ENCODE measurements around the gene FOSL1. TPM values are rescaled to one million over a fixed set of nuclear protein-coding genes. Genes with fewer than 3 reads are reported as not detected.

Gene FOSL1
- total and polyA plus RNA-seq, 2 donors: 7.5 TPM; not detected in 1

DNA sequence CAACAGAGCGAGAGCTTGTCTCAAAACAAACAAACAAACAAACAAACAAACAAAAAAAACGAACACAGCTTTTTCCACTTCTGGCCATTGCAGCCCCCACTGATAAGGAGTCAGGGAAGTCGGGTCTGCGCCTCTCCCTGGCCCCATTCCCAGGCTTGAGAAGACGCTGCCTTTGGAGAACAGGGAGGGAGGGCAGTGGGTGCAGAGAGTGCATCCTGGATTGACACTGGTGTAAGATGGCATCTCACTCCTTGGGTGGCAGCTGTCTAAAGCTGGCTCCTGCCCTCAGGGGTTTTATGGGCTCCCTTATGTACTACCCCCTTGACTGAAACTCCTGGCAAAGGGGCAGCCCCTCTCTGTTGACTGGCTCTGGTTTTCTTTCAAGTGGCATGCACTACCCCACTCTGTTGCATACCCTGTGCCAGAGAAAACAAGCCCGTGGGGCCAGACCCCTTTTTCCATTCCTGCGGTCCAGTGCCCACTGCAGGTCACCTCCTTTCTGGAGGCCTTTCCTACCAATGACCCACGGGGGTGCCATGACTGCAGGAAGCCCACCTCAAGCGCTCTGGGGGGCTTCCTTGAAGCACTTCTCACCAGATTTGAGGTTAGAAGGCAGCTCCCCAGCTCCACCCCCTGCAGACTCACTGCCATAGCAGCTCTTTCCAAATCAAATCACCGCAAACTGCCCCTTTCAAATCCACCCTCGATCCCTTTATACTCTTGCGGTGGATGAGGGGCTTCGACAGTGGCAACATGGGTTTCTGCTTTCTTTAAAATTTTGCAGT is 31.8 kb upstream of the FOSL1 start:
- Histone ChIP-seq H3K36me3 (ENCODE audit: insufficient read depth) (no peaks in the 10 kb centered on the region), H3K4me3 (ENCODE audit: low read depth, low read length) (no peak overlapping the region), H3K27ac (ENCODE audit: low read depth) (no peak overlapping the region), H3K4me1 (ENCODE audit: insufficient read depth) (no peaks in the 10 kb centered on the region)
- WGBS: 50% methylated on average over 13 of the region's 13 CpGs
- DNase-seq (ENCODE audit: extremely low spot score): no peak

DNA sequence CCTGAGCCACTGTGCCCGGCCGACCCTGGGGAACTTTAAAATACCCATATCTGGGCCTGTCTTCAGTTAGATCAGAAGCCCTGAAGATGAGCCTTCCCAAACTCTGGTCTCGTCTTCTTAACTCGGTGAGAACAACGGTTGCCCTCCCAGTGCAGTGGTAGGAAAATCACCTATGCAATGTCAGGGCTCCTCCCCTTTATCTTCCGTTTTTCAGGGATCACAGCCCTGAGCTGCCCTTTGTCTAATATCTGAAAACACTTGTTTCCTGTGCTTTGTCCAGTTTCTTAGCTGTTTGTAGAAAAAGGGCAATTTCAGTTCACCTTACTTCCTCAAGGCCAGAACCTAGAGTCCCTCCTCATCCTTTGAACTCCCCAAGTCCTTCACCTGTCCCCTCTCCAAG is 28.5 kb upstream of the FOSL1 start:
- Histone ChIP-seq H3K4me3 (ENCODE audit: low read depth, low read length) (no peak overlapping the region), H3K36me3 (ENCODE audit: insufficient read depth) (no peaks in the 10 kb centered on the region), H3K27ac (ENCODE audit: low read depth) (no peak overlapping the region), H3K4me1 (ENCODE audit: insufficient read depth) (no peaks in the 10 kb centered on the region)
- DNase-seq (ENCODE audit: extremely low spot score): no peak
- 58% methylated on average over 6 of the region's 6 CpGs for WGBS

DNA sequence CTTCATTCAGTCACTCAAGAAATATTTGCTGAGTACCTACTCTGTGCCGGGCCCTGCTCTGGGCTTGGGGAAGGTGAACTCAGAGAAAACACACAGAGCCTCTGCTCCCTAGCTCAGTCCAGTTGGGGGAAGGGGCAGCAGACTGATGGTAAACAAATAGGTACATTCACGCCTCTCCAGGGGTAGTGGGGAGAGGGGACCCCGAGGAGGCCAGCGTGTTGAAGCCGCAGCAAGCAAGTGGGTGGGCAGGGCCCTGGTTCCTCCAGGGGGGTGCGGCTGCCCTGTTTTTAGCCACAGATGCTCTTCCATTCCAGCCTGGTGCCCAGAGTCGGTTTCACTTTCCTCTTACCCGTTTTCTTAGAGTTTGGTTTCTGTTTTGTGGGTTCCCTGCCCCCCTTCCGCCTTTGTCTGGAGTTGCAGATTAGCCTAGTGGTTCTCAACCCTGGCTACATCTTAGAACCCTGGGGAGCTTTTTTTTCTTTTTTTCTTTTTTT is 27.8 kb upstream of the FOSL1 start:
- no peak overlapping the region for H3K4me3 ChIP-seq (ENCODE audit: low read depth, low read length)
- no peaks in the 10 kb centered on the region for H3K36me3 ChIP-seq (ENCODE audit: insufficient read depth)
- DNase-seq (ENCODE audit: extremely low spot score): no peak
- H3K27ac ChIP-seq (ENCODE audit: low read depth): no peak overlapping the region
- 51% methylated on average over 9 of the region's 9 CpGs for WGBS
- no peaks in the 10 kb centered on the region for H3K4me1 ChIP-seq (ENCODE audit: insufficient read depth)

DNA sequence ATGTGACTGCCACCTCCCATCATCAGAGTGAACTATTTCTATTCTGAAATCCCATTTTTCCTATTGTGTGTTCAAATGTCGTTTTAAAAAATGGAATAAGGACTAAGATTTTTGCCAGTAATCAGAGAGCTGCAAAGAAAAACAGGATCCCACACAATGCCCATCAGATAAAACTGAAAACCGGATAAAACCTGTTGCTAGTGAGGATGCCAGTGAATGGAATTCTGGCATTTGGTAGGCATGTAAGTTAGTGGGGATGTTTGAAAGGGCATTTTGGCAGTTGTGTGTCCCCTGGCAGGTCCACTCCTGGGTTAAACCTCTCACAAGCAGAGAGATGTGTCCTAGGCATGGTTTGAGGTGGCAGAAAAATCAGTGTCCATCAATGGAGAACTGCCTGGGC is 25.2 kb upstream of the FOSL1 start:
- DNase-seq (ENCODE audit: extremely low spot score): no peak
- WGBS: 55% methylated on average over 2 of the region's 2 CpGs
- Histone ChIP-seq H3K27ac (ENCODE audit: low read depth) (no peak overlapping the region), H3K4me3 (ENCODE audit: low read depth, low read length) (no peak overlapping the region), H3K4me1 (ENCODE audit: insufficient read depth) (peaks cover under 1% of the 10 kb centered on the region), H3K36me3 (ENCODE audit: insufficient read depth) (no peaks in the 10 kb centered on the region)

DNA sequence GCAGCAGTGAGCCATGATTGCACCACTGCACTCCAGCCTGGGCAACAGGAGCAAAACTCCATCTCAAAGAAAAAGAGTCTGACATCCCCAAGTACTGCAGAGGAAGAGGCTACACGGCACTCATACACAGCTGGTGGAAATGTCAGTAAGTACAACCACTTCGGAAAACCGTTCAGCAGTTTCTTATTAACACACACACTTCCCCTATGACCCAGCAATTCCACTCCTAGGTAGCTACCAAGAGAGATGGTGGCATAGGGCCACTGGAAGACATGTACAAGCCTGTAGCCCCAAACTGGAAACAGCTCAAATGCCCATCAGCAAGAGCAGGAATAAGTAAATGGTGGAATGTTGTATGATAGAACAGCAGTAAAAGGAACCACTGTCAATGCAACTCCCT is 22.4 kb upstream of the FOSL1 start:
- WGBS: 84% methylated on average over 3 of the region's 3 CpGs
- Histone ChIP-seq H3K4me1 (ENCODE audit: insufficient read depth) (peaks cover 2% of the 10 kb centered on the region), H3K4me3 (ENCODE audit: low read depth, low read length) (no peak overlapping the region), H3K27ac (ENCODE audit: low read depth) (no peak overlapping the region), H3K36me3 (ENCODE audit: insufficient read depth) (no peaks in the 10 kb centered on the region)
- no peak for DNase-seq (ENCODE audit: extremely low spot score)

DNA sequence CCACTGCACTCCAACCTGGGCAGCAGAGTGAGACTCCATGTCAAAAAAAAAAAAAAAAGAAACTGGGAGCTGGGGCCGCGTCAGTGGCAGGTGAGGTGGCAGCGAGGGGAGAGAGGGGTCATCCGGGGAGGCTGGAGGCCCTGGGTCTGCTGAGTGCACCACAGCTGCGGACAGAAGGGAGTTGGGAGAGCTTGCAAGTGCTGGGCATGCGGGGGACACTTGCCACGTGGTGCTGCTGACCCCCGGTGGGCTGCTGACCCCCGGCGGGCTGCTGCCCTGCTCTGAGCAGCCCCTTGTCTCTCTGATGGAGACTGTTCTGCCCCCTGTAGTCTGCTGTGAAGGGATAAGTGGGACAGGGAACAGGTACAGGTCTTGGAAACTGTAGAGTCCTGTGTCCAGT is 21.7 kb upstream of the FOSL1 start:
- Histone ChIP-seq H3K27ac (ENCODE audit: low read depth) (no peak overlapping the region), H3K36me3 (ENCODE audit: insufficient read depth) (no peaks in the 10 kb centered on the region), H3K4me1 (ENCODE audit: insufficient read depth) (peaks cover 2% of the 10 kb centered on the region), H3K4me3 (ENCODE audit: low read depth, low read length) (no peak overlapping the region)
- 93% methylated on average over 10 of the region's 10 CpGs for WGBS
- DNase-seq (ENCODE audit: extremely low spot score): no peak

DNA sequence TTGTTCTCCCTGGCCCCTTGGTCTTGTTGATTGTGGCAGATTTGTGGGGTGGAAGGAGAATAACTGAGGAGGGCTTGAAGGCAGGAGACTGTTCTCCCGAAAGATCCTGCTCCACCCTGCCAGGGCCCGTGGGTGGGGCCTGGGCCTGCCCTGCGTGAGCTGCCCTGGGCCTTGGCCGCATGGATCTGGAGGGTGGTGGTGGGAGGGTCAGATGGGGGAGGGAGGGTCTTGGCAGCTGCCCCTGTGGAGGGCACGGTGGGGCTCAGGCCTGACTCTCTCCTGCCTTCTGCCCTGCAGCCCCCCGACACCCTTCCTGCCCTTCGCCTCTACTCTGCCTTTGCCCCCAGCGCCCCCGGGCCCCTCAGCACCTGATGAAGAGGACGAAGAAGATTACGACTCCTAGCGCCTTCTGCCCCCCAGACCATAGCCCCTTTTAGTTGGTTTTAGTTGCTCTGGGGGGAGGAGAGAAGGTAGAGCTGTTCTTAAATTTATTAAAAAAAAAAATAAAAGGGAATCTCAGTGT is 20.9 kb upstream of the FOSL1 start:
- no peak overlapping the region for H3K27ac ChIP-seq (ENCODE audit: low read depth)

DNA sequence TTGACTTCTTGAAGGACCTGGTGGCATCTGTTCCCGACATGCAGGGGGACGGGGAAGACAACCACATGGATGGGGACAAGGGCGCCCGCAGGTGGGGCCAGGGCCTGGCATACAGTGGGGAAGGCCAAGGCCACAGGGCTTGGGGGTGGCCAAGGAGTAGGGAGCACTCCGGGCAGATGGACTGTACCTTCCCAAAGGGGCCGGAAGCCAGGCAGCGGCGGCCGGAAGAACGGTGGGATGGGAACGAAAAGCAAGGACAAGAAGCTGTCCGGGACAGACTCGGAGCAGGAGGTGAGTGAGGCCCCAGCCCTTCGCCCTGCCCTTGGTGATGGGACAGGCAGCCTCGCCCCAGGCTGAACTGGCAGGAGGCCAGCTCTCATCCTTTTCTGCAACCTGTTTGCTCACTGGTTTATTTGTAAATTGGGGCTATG is 20.2 kb upstream of the FOSL1 start:
- DNase-seq (ENCODE audit: extremely low spot score): no peak
- 62% methylated on average over 15 of the region's 15 CpGs for WGBS
- Histone ChIP-seq H3K27ac (ENCODE audit: low read depth) (no peak overlapping the region), H3K36me3 (ENCODE audit: insufficient read depth) (no peaks in the 10 kb centered on the region), H3K4me3 (ENCODE audit: low read depth, low read length) (peak overlapping the region; percentile 86), H3K4me1 (ENCODE audit: insufficient read depth) (peaks cover 2% of the 10 kb centered on the region)

More for the DNA sequence above, 20.9 kb upstream of the FOSL1 start:
- no peak overlapping the region for H3K4me3 ChIP-seq (ENCODE audit: low read depth, low read length)
- 82% methylated on average over 12 of the region's 12 CpGs for WGBS
- no peaks in the 10 kb centered on the region for H3K36me3 ChIP-seq (ENCODE audit: insufficient read depth)
- no peak for DNase-seq (ENCODE audit: extremely low spot score)
- peaks cover 2% of the 10 kb centered on the region for H3K4me1 ChIP-seq (ENCODE audit: insufficient read depth)

DNA sequence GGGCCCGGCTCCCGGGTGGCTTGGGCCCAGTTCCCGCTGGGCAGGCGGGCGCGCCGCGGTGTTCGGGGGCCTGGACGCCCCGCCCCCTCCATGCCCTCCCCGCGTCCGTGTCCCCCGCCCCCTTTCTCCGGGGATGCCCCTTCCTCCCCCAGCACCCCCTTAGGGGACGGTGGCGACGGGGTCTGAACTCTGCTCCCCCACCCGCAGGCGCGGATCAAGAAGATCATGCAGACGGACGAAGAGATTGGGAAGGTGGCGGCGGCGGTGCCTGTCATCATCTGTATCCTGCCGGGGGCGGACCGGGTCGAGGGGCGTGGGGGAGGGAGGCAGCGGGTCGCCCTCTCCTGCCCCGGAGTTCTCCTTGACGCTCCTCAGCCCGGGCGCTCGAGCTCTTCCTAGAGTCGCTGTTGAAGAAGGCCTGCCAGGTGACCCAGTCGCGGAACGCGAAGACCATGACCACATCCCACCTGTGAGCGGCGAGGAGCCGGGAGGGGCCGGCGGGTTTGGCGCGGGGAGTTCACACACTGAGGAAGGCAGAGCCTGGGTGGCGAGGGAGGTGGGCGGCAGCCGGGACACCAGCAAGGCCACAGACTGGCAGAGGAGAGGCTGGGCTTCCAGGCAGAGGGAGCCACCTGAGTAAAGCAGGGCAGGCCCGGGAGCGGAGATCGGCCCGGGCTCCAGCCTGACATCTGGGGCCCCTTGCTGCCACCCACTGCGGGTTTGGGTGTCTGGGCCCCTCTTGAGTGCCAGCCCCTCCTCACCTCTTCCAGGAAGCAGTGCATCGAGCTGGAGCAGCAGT is 19.6 kb upstream of the FOSL1 start:
- peak overlapping the region; percentile 69 for H3K27ac ChIP-seq (ENCODE audit: low read depth)
- no peaks in the 10 kb centered on the region for H3K36me3 ChIP-seq (ENCODE audit: insufficient read depth)
- 1% methylated on average over 60 of the region's 60 CpGs for WGBS
- peak overlapping the region; percentile 86 for H3K4me3 ChIP-seq (ENCODE audit: low read depth, low read length)
- no peak for DNase-seq (ENCODE audit: extremely low spot score)
- peaks cover 2% of the 10 kb centered on the region for H3K4me1 ChIP-seq (ENCODE audit: insufficient read depth)

DNA sequence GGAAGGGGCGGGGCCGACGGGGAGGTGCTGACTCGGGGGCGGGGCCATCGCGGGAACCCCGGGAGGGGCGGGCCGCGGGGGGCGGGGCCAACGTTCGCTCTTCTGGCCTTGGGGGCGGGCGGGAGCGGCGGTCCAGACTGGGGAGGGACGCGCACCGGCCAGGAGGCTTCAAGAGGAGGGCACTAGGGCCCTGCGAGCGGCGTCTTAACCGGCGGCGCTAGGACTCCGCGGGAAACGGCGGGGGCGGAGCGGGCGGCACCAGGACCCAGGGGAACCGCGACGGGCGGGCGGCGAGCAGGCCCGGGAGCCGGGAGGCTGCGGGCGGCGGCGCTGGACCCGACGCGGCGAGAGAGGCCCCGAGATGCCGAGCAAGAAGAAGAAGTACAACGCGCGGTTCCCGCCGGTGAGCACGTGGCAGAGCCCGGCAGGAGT is 19.0 kb upstream of the FOSL1 start, which contains the start of gene DRAP1:
TSS of gene DRAP1 (plus strand) at position 286 of the 432 bp plus-strand sequence. CDS start at position 362, 76 bp downstream.
- peak within 1 kb of the TSS; percentile 94 for H3K27ac ChIP-seq (ENCODE audit: low read depth)
- peaks cover 2% of the 10 kb centered on the region for H3K4me1 ChIP-seq (ENCODE audit: insufficient read depth)
- H3K4me3 ChIP-seq (ENCODE audit: low read depth, low read length): peak within 1 kb of the TSS; percentile 86
- H3K36me3 ChIP-seq (ENCODE audit: insufficient read depth): no peaks in the 10 kb centered on the region
- peak; percentile 92 for DNase-seq (ENCODE audit: extremely low spot score)
- WGBS: 1% methylated on average over 59 of the region's 59 CpGs

DNA sequence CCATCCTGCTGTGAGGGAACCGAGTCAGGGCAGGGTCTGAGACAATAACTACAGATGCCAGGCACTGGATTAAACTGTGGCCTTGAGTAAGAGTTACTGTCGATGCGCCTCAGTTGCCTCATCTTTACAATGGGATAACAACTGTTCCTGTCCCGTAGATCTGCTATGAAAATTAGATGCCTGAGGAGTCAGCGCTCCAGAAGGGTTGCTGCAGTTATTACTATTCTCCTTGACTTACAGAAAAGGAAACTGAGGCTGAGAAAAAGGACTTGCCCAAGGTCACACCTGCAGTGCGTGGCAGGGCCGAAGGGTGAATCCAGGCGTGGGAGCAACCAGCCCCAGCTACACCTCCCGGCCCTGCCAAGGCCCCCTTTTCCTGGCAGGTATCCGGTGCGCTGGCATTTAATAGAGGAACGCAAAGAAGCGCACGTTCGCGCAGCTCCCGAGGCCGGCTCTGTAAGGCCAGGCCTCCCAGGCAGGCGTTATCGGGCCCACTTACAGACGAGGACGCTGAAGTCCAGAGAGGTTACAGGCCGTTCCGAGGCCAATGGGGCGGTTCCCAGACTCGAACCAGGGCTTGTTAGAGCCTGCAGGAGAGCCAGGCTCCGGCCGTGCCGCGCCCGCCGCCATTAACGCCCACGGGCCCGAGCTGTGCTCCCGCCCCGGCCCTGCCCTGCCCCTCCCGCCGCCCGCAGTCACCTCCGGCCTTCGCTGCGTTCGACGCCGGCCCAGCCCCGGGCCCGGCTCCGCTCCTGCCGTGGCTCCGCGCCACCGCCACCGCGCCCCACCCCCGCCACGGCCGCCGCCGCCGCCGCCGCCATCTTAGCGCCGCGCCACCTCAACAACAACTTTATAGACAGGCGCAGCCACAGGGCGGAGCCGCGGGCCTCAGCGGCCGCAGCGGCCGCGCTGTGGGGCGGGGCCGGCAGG is 18.3 kb upstream of the FOSL1 start, which contains the start of gene C11orf68:
TSS of gene C11orf68 (minus strand) at position 852 of the 930 bp plus-strand sequence. CDS start at position 821, 31 bp downstream.
- Histone ChIP-seq H3K4me3 (ENCODE audit: low read depth, low read length) (peak within 1 kb of the TSS; percentile 86), H3K27ac (ENCODE audit: low read depth) (peak within 1 kb of the TSS; percentile 94), H3K36me3 (ENCODE audit: insufficient read depth) (no peaks in the 10 kb centered on the region), H3K4me1 (ENCODE audit: insufficient read depth) (peaks cover 2% of the 10 kb centered on the region)
- WGBS: 4% methylated on average over 77 of the region's 77 CpGs
- no peak for DNase-seq (ENCODE audit: extremely low spot score)

DNA sequence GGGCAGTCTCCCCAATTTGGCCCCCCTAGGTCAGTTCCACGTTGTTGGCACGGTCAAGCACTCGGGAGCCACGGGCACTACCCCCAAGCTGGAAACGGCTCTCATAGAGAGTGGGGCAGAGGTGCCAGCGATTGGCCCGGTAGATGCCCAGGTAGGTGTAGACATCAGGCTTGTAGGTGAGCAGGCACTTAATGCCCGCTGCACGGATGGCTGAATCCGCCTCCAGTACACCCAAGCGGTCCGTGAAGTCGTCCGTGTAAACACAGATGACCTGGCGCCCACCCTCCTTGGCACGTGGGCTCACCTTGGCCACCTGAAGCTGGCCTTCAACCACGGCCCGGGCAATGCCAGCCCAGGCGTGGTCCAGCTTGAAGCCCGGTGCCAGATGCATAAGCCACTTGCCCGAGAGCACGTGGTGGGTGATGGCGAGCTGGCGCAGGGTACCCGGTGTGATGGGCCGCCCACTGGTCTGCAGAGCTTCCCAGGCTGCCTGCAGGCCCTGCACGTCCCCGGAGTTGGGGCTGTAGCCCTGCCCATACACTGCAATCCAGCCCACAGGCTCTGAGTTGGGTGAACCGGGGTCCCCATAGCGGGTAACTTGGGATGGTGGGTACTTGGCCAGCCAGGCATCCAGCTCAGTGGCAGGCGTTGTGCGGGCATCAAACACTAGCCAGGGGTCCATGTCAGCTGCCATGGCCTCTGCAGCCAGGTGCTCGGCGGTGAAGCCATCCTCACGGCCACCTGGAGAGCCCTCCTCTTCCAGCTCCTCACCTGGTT is 17.4 kb upstream of the FOSL1 start:
- H3K27ac ChIP-seq (ENCODE audit: low read depth): peak overlapping the region; percentile 94
- H3K4me1 ChIP-seq (ENCODE audit: insufficient read depth): peaks cover 2% of the 10 kb centered on the region
- H3K4me3 ChIP-seq (ENCODE audit: low read depth, low read length): peak overlapping the region; percentile 74
- WGBS: 77% methylated on average over 35 of the region's 35 CpGs
- no peaks in the 10 kb centered on the region for H3K36me3 ChIP-seq (ENCODE audit: insufficient read depth)
- no peak for DNase-seq (ENCODE audit: extremely low spot score)
